HG03565 (cell line): ENCODE results near the gene GPR52.
A peak's percentile ranks its signal among the peaks of the same experiment; 100 is the strongest.
"Not testable (repeated sequence)": the region's sequence is repeated elsewhere in the genome, so short reads cannot be mapped to it uniquely, and the experiment has no call there.

Experiments
- ATAC-seq: cut with Tn5 transposase; IDR thresholded peaks from one replicate; pipeline ENCODE4 v1.9.1; 2021; ENCODE audit warnings: mild to moderate bottlenecking, moderate library complexity; ENCODE audit not compliant: unreplicated experiment

The GPR52 gene, protein sequence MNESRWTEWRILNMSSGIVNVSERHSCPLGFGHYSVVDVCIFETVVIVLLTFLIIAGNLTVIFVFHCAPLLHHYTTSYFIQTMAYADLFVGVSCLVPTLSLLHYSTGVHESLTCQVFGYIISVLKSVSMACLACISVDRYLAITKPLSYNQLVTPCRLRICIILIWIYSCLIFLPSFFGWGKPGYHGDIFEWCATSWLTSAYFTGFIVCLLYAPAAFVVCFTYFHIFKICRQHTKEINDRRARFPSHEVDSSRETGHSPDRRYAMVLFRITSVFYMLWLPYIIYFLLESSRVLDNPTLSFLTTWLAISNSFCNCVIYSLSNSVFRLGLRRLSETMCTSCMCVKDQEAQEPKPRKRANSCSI

GRCh38 chr1:174447866-174448530 lies at the start of gene GPR52:
Gene GPR52, plus strand, starts transcription at chr1:174447964. Its CDS starts 148 bp downstream, at chr1:174448112.
- no peak for ATAC-seq

- ATAC-seq = peak; percentile 47
Observed at GRCh38 chr1:174398246-174398645, 49.5 kb upstream of the GPR52 start.

GRCh38 chr1:174399211-174399610 lies 48.6 kb upstream of the GPR52 start:
- ATAC-seq = no peak

DNA sequence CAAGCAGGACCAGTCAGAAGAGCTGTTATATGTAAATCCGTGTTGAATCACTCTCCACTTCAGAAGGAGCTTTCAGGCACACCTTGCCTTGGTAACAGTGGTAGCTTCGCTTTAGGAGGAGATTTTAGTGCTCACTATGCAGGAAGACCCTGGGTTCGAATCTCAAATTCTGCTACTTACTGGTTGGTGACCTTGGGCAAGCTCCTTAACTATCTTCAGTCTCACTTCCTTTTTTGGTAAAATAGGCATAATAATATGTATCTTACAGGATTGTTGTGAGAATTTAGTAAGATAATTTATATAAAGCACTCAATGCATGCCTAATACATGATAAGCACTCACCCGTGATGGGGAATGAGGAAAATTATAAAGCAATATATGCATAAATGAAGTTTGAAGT lies 46.7 kb upstream of the GPR52 start:
- ATAC-seq = no peak

- no peak for ATAC-seq
Observed at GRCh38 chr1:174405219-174405618, 42.5 kb upstream of the GPR52 start.

DNA sequence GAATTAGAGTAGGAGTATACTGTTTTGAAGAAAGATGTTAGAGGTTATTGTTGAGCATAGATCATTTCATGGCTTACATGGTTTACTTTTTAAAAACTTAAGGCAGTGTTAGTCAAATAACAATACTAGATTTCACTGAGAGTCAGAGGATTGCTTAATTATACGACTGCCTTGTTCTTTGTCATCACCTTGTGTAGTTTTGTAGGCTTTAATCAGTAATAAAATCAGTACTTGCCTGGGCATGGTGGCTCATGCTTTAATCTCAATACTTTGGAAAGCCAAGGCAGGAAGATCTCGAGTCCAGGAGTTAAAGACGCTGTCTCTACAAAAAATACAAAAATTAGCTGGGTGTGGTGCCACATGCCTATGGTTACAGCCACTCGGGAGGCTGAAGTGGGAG lies 41.3 kb upstream of the GPR52 start:
- no peak for ATAC-seq

- no peak for ATAC-seq
Observed at GRCh38 chr1:174407665-174408064, 40.1 kb upstream of the GPR52 start.

GRCh38 chr1:174408146-174408545 lies 39.6 kb upstream of the GPR52 start:
- no peak for ATAC-seq

GRCh38 chr1:174409801-174410200 lies 38.0 kb upstream of the GPR52 start:
- not testable (repeated sequence) for ATAC-seq

DNA sequence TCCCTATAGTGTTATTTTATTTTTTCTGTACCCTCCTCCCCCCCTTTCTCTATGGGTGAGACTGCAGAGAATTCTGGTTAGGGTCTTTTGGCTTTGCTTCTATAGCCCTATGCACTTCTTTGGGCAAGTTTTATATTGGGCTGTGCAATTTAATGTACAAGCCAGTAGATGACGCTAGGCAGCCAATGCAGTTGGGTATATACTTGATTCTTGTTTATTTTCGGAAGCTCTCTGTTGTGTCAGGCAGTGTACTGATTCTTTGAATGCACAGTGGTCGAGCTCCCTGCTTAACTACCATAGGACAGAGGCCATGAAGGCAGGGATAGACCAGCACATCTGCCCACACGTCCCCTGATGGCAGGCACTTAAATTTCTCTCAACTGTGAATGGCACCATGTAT lies 34.1 kb upstream of the GPR52 start:
- ATAC-seq = no peak

- no peak for ATAC-seq
Observed at GRCh38 chr1:174414203-174414602, 33.6 kb upstream of the GPR52 start.

DNA sequence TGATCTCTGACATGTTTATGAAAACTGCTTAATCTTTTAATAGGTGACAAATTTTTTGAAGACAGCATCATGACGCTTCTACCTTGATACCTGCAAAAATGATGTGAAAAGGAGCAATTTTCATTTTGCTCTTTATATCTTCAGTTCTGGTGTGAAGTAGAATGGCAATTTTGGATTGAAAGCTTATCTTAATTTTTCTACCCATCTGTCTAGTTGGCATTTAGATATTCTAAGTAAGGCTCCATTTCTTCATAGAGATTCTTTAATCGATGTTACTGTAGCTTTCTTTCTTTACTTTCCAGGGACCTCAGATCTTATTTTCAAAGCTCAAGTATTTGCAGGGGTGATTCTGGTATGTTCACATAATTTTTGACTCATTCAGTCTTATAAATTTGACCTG lies 32.3 kb upstream of the GPR52 start:
- ATAC-seq = no peak

- ATAC-seq = no peak
Observed at GRCh38 chr1:174417921-174418320, 29.8 kb upstream of the GPR52 start.

- no peak for ATAC-seq
Observed at GRCh38 chr1:174425121-174425520, 22.6 kb upstream of the GPR52 start.

GRCh38 chr1:174426153-174426552 lies 21.6 kb upstream of the GPR52 start:
- no peak for ATAC-seq

DNA sequence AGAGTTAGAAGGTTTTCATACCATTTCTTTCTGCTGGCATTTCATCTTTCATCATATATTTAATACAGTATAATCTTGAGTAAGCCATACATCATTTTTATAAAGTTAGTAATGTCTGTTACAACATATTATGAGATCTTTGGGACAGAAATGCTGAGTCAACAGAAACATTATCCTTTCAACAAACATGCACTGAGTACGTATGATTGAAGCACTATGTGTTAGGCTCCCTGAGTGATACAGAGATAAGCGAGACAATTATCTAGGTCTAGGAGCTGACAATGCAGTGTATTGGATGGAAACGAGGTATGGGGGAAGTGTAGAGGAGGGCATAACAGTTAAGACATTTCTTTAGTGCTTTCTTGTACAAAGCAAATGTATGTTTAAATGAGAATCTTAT lies 19.7 kb upstream of the GPR52 start:
- no peak for ATAC-seq

DNA sequence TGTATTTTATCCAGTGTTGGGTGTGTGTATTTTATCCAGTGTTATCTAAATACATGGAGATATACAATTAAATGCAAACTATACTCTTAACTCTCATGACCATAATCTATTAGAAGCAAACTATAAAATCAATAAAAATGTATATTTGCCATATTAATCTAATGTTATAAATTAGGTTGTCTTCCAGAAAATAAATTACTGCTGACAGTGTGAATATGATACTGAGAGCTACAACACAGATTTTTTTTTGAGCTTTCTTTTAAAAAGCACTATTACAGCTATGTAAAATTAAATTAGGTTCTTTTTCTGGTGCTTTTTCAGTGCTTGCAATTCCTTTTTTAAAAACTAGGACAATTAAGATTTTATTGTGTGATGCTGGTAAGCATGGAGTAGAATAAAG lies 19.0 kb upstream of the GPR52 start:
- ATAC-seq = no peak

- no peak for ATAC-seq
Observed at GRCh38 chr1:174433451-174433850, 14.3 kb upstream of the GPR52 start.

- ATAC-seq = no peak
Observed at GRCh38 chr1:174445351-174445750, 2.4 kb upstream of the GPR52 start.

- no peak for ATAC-seq
Observed at GRCh38 chr1:174445817-174446216, 1.9 kb upstream of the GPR52 start.

DNA sequence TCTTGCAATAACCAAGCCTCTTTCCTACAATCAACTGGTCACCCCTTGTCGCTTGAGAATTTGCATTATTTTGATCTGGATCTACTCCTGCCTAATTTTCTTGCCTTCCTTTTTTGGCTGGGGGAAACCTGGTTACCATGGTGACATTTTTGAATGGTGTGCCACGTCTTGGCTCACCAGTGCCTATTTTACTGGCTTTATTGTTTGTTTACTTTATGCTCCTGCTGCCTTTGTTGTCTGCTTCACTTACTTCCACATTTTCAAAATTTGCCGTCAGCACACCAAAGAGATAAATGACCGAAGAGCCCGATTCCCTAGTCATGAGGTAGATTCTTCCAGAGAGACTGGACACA lies 743 bp downstream of the GPR52 start:
- no peak for ATAC-seq

- ATAC-seq = no peak
Observed at GRCh38 chr1:174448974-174449373, 1.2 kb downstream of the GPR52 start.

- no peak for ATAC-seq
Observed at GRCh38 chr1:174451408-174451807, 3.6 kb downstream of the GPR52 start.
